Right atrium auricular region (tissue), 2 donors: ENCODE data around the gene UBE2QL1. TPM values are rescaled to one million over a fixed set of nuclear protein-coding genes. Genes with fewer than 3 reads are reported as not detected.

Source experiments
- DNase-seq: peaks from one replicate; pipeline ENCODE4 v3.0.0-alpha.2; 2019; ENCODE audit warnings: low spot score
- H3K27ac ChIP-seq, 2 donors: fragments of 200-600 bp; sonication (generic); 1 replicate in 1 of 2; 2 replicates in 1 of 2; pipeline ENCODE4 v1.5.1; 2016 to 2019
- H3K27me3 ChIP-seq, 2 donors: fragments of 200-600 bp; sonication (generic); one replicate each; pipeline versions ENCODE4 v1.5.1 to v1.6.0; 2017 to 2019
- H3K36me3 ChIP-seq: fragments of 200-600 bp; sonication (generic); one replicate; pipeline ENCODE4 v1.5.1; 2016
- H3K4me1 ChIP-seq, 2 donors: fragments of 200-600 bp; sonication (generic); one replicate each; pipeline versions ENCODE4 v1.5.1 to v1.6.0; 2017 to 2019
- H3K4me3 ChIP-seq, 2 donors: fragments of 200-600 bp; sonication (generic); 1 replicate in 1 of 2; 2 replicates in 1 of 2; pipeline ENCODE4 v1.5.1; 2017 to 2019; ENCODE audit warnings: mild to moderate bottlenecking in 1 of 2, moderate library complexity in 1 of 2
- H3K9me3 ChIP-seq, 2 donors: fragments of 200-600 bp; sonication (generic); one replicate each; pipeline ENCODE4 v1.5.1; 2019
- total RNA-seq, 2 donors: library from RNA; depleted of rRNA; stranded (reverse); fragments of >200 nt; gene quantifications; one replicate each; pipeline ENCODE4 v1.1.0, GENCODE V29; 2016
- TF ChIP-seq, protein P1 (sequence below), 2 donors: fragments of 200-600 bp; sonication (generic); IDR thresholded peaks; one replicate each; pipeline ENCODE4 v1.5.1; 2019; ENCODE audit warnings: antibody characterized with exemption in 2 of 2

Gene UBE2QL1
- total RNA-seq, 2 donors from 2014 or later, result 9.1 to 10.8 TPM

- DNase-seq, result no peak
- no peaks in the 10 kb centered on the region for H3K36me3 ChIP-seq
- no peak overlapping the region for H3K4me3 ChIP-seq
- H3K27me3 ChIP-seq, result no peaks in the 10 kb centered on the region
- TF ChIP-seq, protein P1, sequence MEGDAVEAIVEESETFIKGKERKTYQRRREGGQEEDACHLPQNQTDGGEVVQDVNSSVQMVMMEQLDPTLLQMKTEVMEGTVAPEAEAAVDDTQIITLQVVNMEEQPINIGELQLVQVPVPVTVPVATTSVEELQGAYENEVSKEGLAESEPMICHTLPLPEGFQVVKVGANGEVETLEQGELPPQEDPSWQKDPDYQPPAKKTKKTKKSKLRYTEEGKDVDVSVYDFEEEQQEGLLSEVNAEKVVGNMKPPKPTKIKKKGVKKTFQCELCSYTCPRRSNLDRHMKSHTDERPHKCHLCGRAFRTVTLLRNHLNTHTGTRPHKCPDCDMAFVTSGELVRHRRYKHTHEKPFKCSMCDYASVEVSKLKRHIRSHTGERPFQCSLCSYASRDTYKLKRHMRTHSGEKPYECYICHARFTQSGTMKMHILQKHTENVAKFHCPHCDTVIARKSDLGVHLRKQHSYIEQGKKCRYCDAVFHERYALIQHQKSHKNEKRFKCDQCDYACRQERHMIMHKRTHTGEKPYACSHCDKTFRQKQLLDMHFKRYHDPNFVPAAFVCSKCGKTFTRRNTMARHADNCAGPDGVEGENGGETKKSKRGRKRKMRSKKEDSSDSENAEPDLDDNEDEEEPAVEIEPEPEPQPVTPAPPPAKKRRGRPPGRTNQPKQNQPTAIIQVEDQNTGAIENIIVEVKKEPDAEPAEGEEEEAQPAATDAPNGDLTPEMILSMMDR (IDR thresholded peaks at IDR 0.05), result peak in 1 of 2 donors; percentile 11
- no peaks in the 10 kb centered on the region for H3K4me1 ChIP-seq
- no peaks in the 10 kb centered on the region for H3K9me3 ChIP-seq
- no peak overlapping the region for H3K27ac ChIP-seq
These were observed 69.8 kb downstream of the UBE2QL1 start for GRCh38 chr5:6518298-6519057.

- DNase-seq, result no peak
- Histone ChIP-seq H3K27me3 (no peaks in the 10 kb centered on the region), H3K4me3 (no peak overlapping the region), H3K9me3 (no peaks in the 10 kb centered on the region), H3K36me3 (no peaks in the 10 kb centered on the region), H3K27ac (no peak overlapping the region), H3K4me1 (no peaks in the 10 kb centered on the region)
- TF ChIP-seq, protein P1 (IDR thresholded peaks at IDR 0.05), result no peak
These were observed 71.5 kb downstream of the UBE2QL1 start for GRCh38 chr5:6520201-6520600.

GRCh38 chr5:6522331-6522730 is 73.7 kb downstream of the UBE2QL1 start:
- no peak for DNase-seq
- TF ChIP-seq, protein P1 (IDR thresholded peaks at IDR 0.05), result no peak
- Histone ChIP-seq H3K27ac (no peak overlapping the region), H3K4me3 (no peak overlapping the region), H3K36me3 (no peaks in the 10 kb centered on the region), H3K4me1 (no peaks in the 10 kb centered on the region), H3K9me3 (no peaks in the 10 kb centered on the region), H3K27me3 (no peaks in the 10 kb centered on the region)

DNA sequence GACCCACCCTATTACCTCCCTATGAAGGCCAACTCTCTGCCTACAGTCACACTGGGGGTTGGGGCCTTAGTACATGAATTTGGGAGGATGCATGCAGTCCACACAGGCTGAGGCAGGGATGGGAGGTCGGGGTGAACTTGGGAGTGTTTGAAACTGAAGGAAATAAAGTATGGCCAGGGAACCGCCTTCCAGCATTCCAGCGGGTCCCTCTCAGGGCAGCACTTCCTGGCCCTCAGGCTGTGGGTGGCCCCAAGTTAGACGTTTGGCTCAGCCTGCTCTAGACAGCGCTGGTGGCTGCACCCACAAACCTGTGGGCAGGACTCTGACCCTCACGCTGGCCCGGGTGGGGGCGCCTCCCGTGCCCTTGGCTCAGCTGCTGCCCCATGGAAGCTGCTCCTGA is 74.3 kb downstream of the UBE2QL1 start:
- Histone ChIP-seq H3K36me3 (no peaks in the 10 kb centered on the region), H3K9me3 (no peaks in the 10 kb centered on the region), H3K4me1 (no peaks in the 10 kb centered on the region), H3K27me3 (no peaks in the 10 kb centered on the region), H3K27ac (no peak overlapping the region), H3K4me3 (no peak overlapping the region)
- no peak for DNase-seq
- TF ChIP-seq, protein P1 (IDR thresholded peaks at IDR 0.05), result no peak

DNA sequence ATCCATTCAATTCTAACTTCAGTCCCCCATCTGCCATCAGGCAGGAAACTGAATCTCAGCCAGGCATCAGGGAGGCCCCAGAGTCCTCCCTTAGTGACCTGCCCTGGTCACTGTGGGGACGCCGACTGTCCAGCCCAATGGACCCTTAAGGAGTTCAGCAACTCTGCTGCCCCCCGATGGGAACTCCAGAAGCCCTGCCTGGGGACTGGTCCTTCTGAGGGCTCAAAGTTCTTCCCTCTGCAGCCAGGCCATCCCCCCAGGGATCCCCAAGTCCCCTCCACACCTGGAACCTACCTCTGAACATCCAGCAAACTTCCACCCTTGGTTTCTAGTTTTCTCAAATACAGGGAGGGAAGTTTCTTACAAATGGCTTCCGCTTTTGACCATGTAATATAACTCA is 76.8 kb downstream of the UBE2QL1 start:
- Histone ChIP-seq H3K36me3 (no peaks in the 10 kb centered on the region), H3K27me3 (no peaks in the 10 kb centered on the region), H3K4me3 (no peak overlapping the region), H3K27ac (no peak overlapping the region), H3K9me3 (no peaks in the 10 kb centered on the region), H3K4me1 (no peaks in the 10 kb centered on the region)
- DNase-seq, result no peak
- TF ChIP-seq, protein P1 (IDR thresholded peaks at IDR 0.05), result no peak

- TF ChIP-seq, protein P1 (IDR thresholded peaks at IDR 0.05), result peak in 1 of 2 donors; percentile 54
- Histone ChIP-seq H3K4me1 (no peaks in the 10 kb centered on the region), H3K27me3 (no peaks in the 10 kb centered on the region), H3K4me3 (no peak overlapping the region), H3K9me3 (no peaks in the 10 kb centered on the region), H3K27ac (no peak overlapping the region), H3K36me3 (no peaks in the 10 kb centered on the region)
- no peak for DNase-seq
These were observed 77.3 kb downstream of the UBE2QL1 start for GRCh38 chr5:6525910-6526309.
